Motor neuron (in vitro differentiated cells): ENCODE data around the gene BCAS3. TPM values are rescaled to one million over a fixed set of nuclear protein-coding genes. Genes with fewer than 3 reads are reported as not detected.

Experiments
- ATAC-seq, 8 experiments: fragments of 200-7000 bp; cut with Tn5 transposase; replicated peaks in 6 of 8; 2 replicates each; pipeline ENCODE4 v1.8.0; 2021; ENCODE audit warnings: mild to moderate bottlenecking in 8 of 8, moderate library complexity in 8 of 8
- H3K27ac ChIP-seq, 2 donors: fragments of 250-450 bp; sonication (Bioruptor Pico); 2 replicates each; pipeline ENCODE4 v1.9.0; 2021; ENCODE audit warnings: antibody characterized with exemption in 2 of 2, mild to moderate bottlenecking in 2 of 2, moderate library complexity in 1 of 2
- H3K4me1 ChIP-seq, 2 donors: fragments of 250-450 bp; sonication (Bioruptor Pico); replicated peaks in 1 of 2; 2 replicates each; pipeline ENCODE4 v1.6.1; 2021; ENCODE audit warnings: antibody characterized with exemption in 2 of 2, mild to moderate bottlenecking in 2 of 2, moderate library complexity in 1 of 2
- H3K4me3 ChIP-seq, 5 donors: fragments of 250-450 bp; sonication (Bioruptor Pico); 2 replicates each; pipeline ENCODE4 v1.9.0; 2021; ENCODE audit warnings: antibody characterized with exemption in 5 of 5, mild to moderate bottlenecking in 5 of 5, moderate library complexity in 4 of 5
- WGBS, 10 experiments: fragments of 450-650 bp; shearing (Covaris generic); methylation state at CpG; one replicate each; pipeline ENCODE4 v1.0.0; 2022; 5-methylcytosine and 5-hydroxymethylcytosine counted together
- in situ Hi-C, 9 experiments: fragments of 400-800 bp; cut with MboI; loops; one replicate each; pipeline ENCODE4 v1.15.0; 2021; ENCODE audit warnings: low sequenced_read_pairs in 9 of 9, low pct_unique_long_range_greater_than_20kb in 2 of 9; ENCODE audit not compliant: unreplicated experiment in 9 of 9
- total RNA-seq, 8 experiments: library from RNA; unstranded; fragments of 300-600 nt; gene quantifications; 2 replicates each; pipeline versions ENCODE4 v1.2.3 to v1.2.4, GENCODE V29; 2022

Gene BCAS3
- total RNA-seq, 8 experiments from 2014 or later = 18.1 to 45.4 (median 26.8) TPM

DNA sequence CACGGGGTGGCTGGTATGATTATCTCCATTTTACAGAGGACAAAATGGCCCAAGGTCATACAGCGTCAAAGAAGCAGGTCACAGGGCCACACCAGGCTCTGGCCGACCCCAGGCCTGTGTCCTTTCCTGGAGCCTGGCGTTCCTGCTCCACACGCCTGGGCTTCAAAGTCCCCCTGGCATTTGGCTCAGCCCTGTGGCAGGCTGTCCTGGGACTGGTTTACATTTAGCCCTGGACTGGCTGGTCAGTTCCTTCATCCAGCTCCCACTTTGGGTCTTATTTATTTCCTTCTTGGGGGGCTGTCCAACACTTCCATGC lies 737.2 kb downstream of the BCAS3 start:
- ATAC-seq = no peak
- in situ Hi-C loops = loop anchor here in 4 of 9 experiments (10.0 to 25.0 kb wide), 3 partner anchors 140 to 430 kb away; no protein-coding TSS in a partner anchor
- H3K4me3 ChIP-seq = no peak overlapping the region
- peaks cover 0 to 3% of the 10 kb centered on the region in 2 donors for H3K4me1 ChIP-seq
- WGBS, 10 experiments = 73 to 80% methylated on average over 3 of the region's 5 CpGs; no CpG with 5 or more reads in 8 of the 10 experiments
- H3K27ac ChIP-seq = no peak overlapping the region

DNA sequence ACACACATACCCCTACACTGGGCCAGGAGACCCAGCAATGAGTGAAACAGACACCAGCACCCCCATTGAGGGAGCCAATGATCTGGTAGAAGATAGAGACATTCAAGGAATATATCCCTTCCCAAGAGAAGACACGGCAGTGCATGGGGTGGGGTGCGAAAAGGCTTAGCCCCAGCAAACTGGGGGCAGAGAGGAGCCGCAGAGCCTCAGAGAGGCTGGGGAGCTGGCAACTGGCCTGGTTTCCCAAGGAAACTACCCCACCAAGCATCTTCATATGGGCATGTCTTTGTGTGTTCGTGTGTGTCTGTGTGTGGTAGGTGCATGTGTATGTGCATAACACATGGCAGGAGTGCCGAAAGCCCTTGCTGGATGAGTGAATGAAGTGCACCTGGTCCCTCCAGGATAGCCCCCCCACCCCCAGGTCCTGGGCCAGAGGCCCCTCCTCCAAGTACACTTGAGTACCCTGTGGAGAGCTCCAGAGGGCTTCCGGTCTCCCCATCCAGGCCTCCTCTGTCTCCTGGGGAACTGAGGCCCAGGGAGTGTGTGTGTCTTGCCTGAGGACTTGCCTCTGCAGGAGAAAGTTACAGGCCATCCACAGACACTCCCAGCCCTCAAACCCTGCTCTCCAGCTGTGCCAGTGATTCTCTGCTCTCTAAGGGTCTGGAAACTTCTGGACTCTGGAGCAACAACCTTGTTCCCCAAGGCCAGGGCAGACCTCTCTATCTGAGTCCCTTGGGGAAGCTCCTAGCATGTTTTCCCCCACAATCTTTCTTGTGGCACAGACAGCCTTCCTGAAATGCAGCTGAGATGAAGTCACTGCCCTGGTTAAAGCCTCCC lies 737.9 kb downstream of the BCAS3 start:
- in situ Hi-C loops = loop anchor here in 4 of 9 experiments (10.0 to 25.0 kb wide), 3 partner anchors 139 to 429 kb away; no protein-coding TSS in a partner anchor
- 100% methylated on average over 1 to 2 of the region's 6 CpGs; no CpG with 5 or more reads in 8 of the 10 experiments for WGBS, 10 experiments
- Histone ChIP-seq H3K4me1 (peaks cover 0 to 3% of the 10 kb centered on the region in 2 donors), H3K27ac (no peak overlapping the region), H3K4me3 (no peak overlapping the region)
- ATAC-seq = no peak

DNA sequence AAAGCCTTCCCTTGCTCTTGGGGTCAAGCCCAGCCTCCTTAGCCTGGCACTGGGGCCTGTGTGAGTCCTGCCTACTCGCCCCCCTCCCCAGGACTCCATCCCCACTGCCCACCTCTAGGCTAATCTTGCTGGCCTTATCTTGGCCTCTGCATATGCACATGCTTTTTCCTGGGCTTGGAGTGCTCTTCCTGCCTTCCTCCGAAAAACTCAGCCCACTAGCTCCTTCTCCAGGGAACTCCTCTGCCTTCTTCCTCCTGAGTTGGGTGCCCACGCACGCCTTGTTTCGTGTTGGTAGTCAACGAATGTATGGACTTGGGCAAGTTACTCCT lies 738.5 kb downstream of the BCAS3 start:
- Histone ChIP-seq H3K27ac (no peak overlapping the region), H3K4me1 (peaks cover 0 to 3% of the 10 kb centered on the region in 2 donors), H3K4me3 (no peak overlapping the region)
- in situ Hi-C loops = loop anchor here in 4 of 9 experiments (10.0 to 25.0 kb wide), 3 partner anchors 139 to 429 kb away; no protein-coding TSS in a partner anchor
- ATAC-seq = no peak
- 50 to 100% (median 78%) methylated on average over 1 to 4 of the region's 6 CpGs; no CpG with 5 or more reads in 4 of the 10 experiments for WGBS, 10 experiments

DNA sequence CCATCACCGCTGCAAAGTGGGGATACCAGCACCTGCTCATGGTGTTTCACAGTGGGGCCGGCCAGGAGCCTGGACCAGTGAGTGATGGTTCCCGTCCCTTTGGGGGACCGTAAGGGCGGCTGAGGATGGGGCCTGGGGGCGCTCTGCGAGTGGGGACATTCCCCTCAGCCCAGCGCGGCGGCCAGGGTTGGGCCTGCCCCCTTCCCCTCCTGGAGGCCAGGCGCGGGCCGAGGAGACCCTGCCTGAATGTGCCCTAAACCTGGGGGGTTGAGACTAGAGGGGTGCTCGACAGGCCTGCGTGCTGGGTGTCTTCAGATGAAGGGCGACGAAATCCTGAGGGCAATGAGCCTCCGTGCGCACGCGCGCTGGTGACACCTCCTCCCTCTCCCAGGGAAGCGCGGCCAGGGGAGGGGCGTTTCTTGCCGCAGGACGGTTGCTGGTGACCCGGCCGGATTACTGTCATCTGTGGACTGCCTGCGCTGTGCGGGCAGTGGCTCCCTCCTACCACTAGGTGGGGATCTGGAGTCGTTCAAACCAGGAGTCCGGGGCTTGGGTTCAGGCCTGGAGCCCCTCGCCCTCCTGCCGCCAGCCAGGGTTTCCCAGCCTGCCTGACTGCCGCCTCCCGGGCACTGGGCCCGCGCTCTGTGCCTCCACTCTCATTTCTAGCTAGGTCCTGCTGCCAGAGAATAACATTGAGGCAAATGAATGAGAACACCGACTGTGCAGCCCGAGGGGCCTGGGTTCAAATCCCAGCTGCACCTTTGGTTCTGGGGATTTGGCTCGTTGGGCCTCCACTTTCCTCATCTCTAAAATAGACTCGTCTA lies 739.1 kb downstream of the BCAS3 start:
- Histone ChIP-seq H3K4me1 (peaks cover 0 to 3% of the 10 kb centered on the region in 2 donors), H3K4me3 (peak overlapping the region in 2 of 5 donors; percentile 8 to 11), H3K27ac (no peak overlapping the region)
- peak; percentile 56 to 88 (median 82) for ATAC-seq
- in situ Hi-C loops = loop anchor here in 4 of 9 experiments (10.0 to 25.0 kb wide), 3 partner anchors 138 to 428 kb away; no protein-coding TSS in a partner anchor
- 0 to 88% (median 20%) methylated on average over 1 to 7 of the region's 43 CpGs; no CpG with 5 or more reads in 2 of the 10 experiments for WGBS, 10 experiments

DNA sequence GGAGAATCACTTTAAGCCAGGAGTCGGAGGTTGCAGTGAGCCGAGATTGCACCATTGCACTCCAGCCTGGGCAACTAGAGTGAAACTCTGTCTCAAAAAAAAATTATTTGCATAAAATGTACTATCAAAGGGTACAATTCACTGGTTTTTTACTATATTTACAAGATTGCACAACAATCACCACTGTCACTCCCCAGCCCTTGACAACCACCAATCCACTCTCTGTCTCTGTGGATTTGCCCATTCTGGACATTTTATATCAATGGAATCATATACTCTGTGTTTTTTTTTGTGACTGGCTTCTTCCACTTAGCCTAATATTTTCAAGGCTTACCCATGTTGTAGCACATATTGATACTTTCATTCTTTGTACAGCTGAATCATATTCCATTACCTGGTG lies 740.8 kb downstream of the BCAS3 start:
- 55 to 95% (median 90%) methylated on average over 2 of the region's 2 CpGs; no CpG with 5 or more reads in 3 of the 10 experiments for WGBS, 10 experiments
- peak in 2 of 8 experiments; percentile 10 to 12 for ATAC-seq
- in situ Hi-C loops = loop anchor here in 4 of 9 experiments (10.0 to 25.0 kb wide), 3 partner anchors 136 to 426 kb away; no protein-coding TSS in a partner anchor

DNA sequence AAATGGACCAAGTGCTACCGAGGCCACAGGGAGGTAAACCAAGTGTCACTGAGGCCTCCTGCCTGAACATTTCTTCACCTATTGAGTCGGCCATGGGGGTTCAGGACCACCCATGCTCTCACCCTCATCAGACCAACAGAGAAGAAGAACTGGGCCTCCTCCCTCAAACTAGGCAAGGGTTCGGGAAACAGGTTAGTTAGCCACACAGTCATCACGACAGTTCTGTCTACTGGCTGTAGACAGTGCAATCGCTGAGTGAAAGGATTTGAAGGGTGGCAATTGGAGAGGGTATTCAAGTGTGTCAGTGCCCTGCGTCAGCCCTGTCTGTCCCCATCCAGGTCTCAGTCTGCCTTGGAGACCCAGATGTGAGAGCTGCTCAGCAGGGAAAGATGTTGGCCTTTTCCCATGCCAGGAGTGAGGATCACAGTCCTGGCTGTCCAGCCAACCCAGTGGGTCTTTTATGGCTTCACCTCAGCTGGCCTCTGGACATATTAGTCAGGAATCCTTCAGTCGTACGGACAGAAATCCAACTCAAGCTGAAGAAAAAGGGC lies 741.9 kb downstream of the BCAS3 start:
- peaks cover 0 to 3% of the 10 kb centered on the region in 2 donors for H3K4me1 ChIP-seq
- no peak overlapping the region for H3K4me3 ChIP-seq
- in situ Hi-C loops = loop anchor here in 4 of 9 experiments (10.0 to 25.0 kb wide), 4 partner anchors 135 to 425 kb away; no protein-coding TSS in a partner anchor
- H3K27ac ChIP-seq = no peak overlapping the region
- 0 to 94% (median 77%) methylated on average over 1 to 7 of the region's 8 CpGs for WGBS, 10 experiments
- no peak for ATAC-seq

More for the DNA sequence above, 740.8 kb downstream of the BCAS3 start:
- H3K4me3 ChIP-seq = no peak overlapping the region
- peaks cover 0 to 3% of the 10 kb centered on the region in 2 donors for H3K4me1 ChIP-seq
- H3K27ac ChIP-seq = no peak overlapping the region

DNA sequence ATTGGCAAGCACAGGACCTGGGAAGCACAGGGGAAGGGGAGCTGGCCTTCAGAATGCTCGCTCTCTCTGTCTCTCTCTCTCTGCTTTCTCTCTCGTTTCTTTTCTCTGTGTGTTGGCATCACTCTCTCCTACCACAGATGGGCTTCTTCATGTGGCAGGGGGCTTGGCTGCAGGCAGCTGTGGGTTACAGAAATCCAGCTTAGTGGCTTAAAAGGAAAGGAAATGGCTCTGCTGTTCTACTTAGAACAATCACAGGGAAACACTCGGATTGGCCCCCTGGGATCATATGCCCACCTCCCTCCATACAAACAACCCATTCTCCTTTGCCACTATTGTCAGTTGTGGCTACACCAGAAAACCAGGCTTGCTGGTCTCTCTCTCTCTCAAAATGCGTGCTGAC lies 742.4 kb downstream of the BCAS3 start:
- peaks cover 0 to 3% of the 10 kb centered on the region in 2 donors for H3K4me1 ChIP-seq
- in situ Hi-C loops = loop anchor here in 3 of 9 experiments (10.0 to 25.0 kb wide), 2 partner anchors 155 to 417 kb away; no protein-coding TSS in a partner anchor
- H3K27ac ChIP-seq = no peak overlapping the region
- no peak overlapping the region for H3K4me3 ChIP-seq
- no peak for ATAC-seq
- WGBS, 10 experiments = 30 to 64% (median 33%) methylated on average over 1 to 3 of the region's 4 CpGs; no CpG with 5 or more reads in 5 of the 10 experiments

DNA sequence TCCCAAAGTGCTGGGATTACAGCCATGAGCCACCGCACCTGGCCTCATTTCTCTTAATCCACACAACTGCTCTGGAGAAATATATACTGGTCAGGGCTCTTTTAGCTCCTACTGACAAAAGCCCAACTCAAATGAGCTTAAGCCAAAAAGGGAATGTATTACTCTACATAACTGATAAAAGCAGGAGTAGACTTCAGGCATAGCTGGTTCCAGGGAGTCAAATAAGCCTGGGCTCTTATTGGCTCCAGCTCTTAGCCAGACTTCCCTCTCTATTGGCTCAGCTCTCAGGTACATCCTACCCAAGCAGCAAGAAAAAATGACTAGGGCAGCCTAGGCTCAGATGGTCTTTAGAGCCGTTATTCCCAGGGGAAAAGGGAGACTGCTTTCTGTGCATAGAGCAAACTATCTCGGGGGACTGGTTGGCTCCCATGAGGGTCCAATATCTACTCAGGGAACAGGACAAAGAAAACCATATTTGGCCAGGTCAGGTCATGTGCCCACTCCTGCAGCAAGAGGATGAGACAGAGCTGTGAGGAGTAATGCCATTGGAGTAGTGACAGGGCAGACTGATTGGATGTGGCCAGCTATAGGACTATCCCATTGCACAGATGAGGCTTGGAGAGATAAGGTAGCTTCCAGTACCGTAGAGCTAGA lies 743.2 kb downstream of the BCAS3 start:
- no peak for ATAC-seq
- 22 to 100% (median 71%) methylated on average over 1 to 3 of the region's 4 CpGs; no CpG with 5 or more reads in 3 of the 10 experiments for WGBS, 10 experiments
- no peak overlapping the region for H3K4me3 ChIP-seq
- peaks cover 0 to 3% of the 10 kb centered on the region in 2 donors for H3K4me1 ChIP-seq
- H3K27ac ChIP-seq = no peak overlapping the region
- in situ Hi-C loops = loop anchor here in 3 of 9 experiments (10.0 to 25.0 kb wide), 2 partner anchors 154 to 416 kb away; no protein-coding TSS in a partner anchor

DNA sequence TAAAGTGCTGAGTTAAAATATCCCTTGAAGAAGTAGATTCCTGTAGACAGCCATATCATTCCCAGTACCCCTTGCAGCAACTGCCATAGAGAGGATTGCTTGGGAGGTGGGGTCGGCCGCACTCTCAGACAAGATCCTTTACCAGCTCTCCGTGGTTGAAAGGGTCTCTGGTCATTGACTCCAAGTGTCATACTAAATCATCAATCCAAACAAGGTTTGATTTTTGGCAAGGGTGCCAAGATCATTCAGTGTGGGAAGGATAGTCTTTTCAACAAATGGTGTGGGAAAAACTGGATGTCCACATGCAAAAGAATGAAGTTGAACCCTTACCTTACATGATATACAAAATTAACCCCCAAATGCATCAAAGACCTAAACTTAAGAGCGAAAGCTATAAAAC lies 743.8 kb downstream of the BCAS3 start:
- Histone ChIP-seq H3K4me1 (peaks cover 0 to 2% of the 10 kb centered on the region in 2 donors), H3K27ac (no peak overlapping the region), H3K4me3 (no peak overlapping the region)
- WGBS, 10 experiments = 44 to 100% (median 76%) methylated on average over 1 to 3 of the region's 4 CpGs; no CpG with 5 or more reads in 1 of the 10 experiments
- no peak for ATAC-seq
- in situ Hi-C loops = loop anchor here in 3 of 9 experiments (10.0 to 25.0 kb wide), 2 partner anchors 153 to 416 kb away; no protein-coding TSS in a partner anchor

DNA sequence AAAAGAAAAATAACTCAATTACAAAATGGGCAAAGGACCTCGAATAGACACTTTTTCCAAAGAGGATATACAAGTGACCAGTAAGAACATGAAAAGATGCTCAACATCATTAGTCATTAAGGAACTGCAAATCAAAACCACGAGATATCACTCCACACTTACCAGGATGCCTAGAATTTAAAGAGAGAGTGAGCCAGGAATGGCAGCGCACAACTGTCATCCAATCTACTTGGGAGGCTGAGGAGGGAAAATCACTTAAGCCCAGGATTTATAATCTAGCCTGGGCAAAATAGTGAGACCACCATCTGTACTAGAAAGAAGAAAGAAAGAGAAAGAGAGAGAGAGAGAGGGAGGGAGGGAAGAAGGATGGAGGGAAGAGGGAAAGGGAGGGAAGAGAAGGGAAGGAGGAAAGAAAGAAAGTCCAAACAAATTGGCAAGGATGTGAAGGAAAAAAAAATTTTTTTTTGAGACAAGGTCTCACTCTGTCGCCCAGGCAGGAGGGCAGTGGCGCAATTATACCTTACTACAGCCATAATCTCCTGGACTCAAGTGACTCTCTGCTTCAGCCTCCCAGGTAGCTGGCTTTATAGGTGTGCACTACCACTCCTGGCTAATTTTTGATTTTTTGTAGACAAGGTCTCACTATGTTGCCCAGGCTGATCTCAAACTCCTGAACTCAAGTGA lies 744.6 kb downstream of the BCAS3 start:
- 27 to 78% (median 51%) methylated on average over 2 to 5 of the region's 5 CpGs for WGBS, 10 experiments
- H3K27ac ChIP-seq = no peak overlapping the region
- H3K4me3 ChIP-seq = no peak overlapping the region
- ATAC-seq = no peak
- H3K4me1 ChIP-seq = no peaks in the 10 kb centered on the region
- in situ Hi-C loops = loop anchor here in 3 of 9 experiments (10.0 to 25.0 kb wide), 2 partner anchors 153 to 415 kb away; no protein-coding TSS in a partner anchor

DNA sequence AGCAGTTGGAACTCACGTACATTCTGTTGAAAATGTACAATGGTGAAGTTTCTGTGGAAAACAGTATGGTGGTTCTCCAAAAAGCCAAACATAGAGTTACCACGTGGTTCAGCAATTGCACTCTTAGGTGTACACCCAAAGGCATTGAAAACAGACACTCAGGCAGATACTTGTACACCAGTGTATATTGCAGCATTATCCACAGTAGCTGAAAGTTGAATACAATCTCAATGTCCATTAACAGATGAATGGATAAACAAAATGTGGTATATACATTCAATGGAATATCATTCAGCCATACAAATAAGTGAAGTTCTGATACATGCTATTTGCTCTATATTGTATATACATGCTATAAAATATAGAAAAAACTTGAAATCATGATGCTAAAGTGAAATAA lies 745.2 kb downstream of the BCAS3 start:
- no peak overlapping the region for H3K4me3 ChIP-seq
- ATAC-seq = no peak
- in situ Hi-C loops = loop anchor here in 3 of 9 experiments (10.0 to 25.0 kb wide), 2 partner anchors 152 to 414 kb away; no protein-coding TSS in a partner anchor
- H3K27ac ChIP-seq = no peak overlapping the region
- WGBS, 10 experiments = 0 to 100% (median 0%) methylated on average over 1 to 2 of the region's 2 CpGs; no CpG with 5 or more reads in 2 of the 10 experiments
- no peaks in the 10 kb centered on the region for H3K4me1 ChIP-seq
